SKM-1 treated with dmso at 0.1 percent for 144 hours (cell line): ENCODE results near the gene ACP7.
"Not testable (repeated sequence)": the region's sequence is repeated elsewhere in the genome, so short reads cannot be mapped to it uniquely, and the experiment has no call there.

ENCODE experiments used
- DNase-seq: peaks from one replicate; lab custom pipeline; 2025; ENCODE audit not compliant: unreplicated experiment; lab: John Stamatoyannopoulos, UW

The ACP7 gene

DNA sequence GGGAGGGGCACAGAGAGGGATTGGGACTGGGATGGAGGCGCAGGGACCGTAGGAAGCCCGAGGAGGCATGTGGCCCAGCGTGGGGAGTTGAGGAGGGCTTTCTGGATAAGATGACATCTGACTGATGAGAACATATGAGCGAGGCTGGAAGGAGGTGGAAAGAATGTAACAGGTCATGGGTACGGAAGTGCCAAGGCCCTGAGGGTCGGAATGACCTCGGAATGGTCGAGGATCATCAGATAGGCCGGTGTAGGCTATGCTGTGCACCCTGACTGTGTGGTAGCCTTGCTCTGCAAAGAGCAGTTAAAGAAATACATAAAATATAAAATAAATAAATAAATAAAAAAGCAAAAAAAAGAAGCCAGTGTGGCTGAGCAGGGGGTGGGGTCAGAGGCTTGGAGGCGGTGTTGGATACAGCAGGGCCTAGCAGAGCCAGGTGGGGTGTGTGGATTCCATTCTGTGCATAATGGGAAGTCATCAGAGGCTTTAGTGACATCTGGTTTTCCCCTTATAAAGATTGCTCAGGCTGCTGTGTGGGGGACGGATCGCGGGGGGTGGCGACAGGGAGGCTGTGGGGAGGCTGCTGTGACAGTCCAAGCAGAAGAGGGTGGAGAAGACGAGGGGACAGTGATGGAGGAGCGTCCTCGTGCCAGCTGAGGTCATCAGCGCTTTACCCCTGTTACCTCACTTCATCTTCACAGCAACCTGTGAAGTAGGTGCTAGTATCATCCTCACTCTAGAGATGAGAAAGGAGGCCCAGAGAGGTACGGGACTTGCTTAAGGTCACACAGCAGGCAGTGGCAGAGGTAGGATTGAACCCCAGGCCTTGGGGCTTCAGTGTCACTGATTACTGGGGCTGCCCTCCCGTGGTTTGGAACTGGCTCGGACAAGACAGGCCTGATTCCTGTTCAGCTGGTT is 46.4 kb downstream of the ACP7 start:
- DNase-seq, result no peak

DNA sequence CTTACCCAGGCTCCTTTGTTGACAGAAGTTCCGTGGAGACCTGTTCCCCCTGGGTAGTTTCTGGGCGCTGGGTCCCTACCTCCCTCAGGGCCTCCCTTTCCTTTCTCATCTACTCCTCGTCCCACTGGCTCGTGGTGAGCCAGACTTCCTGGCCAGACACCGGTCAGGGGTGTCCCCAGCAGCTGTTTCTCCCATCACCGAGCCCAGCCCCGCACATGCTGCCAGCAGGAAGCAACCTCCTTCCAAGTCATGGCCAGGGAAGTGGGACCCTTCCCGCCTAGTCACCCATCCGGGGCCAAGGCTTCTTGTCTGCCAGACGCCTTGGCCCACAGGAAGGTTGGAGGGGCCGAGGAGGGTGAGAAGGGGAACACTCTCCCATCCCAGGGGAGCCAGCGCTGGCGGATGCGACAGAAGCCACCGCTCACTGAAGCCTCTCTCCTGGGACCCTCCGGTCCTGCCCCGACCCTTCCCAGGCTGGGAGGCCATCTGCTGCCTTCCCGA is 47.1 kb downstream of the ACP7 start:
- no peak for DNase-seq

DNA sequence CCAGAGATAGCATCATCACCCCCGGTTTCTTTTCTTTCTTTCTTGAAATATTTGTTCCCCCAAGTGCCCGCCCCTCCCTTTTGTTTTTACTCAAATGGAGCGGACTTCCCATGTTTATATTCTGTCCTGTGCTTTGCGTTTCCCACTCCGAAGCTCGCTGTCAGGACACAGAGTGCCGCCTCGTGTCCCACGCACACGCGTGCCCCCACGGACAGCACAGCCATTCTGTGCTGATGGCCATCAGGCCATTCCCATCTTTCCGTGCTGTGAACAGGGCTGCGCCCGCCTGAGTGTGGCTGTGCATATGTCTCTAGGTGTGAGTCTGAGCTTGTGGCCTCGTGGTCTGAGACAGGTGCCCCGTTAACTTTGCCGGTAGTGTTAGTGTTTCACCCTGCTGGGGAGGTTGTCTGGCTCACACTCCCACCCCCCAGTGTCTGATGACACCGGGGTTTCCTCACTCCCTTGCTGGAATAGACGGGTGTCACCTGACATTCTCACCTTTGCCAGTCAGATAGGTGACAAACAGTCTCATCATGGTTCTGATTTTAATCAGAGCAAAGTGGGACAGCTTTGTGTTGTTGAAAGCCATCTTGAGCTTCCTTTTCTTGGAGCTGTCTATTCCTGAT is 48.3 kb downstream of the ACP7 start:
- DNase-seq, result no peak

- no peak for DNase-seq
Measured at GRCh38 chr19:39133431-39134270, 49.5 kb downstream of the ACP7 start.

GRCh38 chr19:39135701-39136100 is 51.5 kb downstream of the ACP7 start:
- DNase-seq, result no peak

DNA sequence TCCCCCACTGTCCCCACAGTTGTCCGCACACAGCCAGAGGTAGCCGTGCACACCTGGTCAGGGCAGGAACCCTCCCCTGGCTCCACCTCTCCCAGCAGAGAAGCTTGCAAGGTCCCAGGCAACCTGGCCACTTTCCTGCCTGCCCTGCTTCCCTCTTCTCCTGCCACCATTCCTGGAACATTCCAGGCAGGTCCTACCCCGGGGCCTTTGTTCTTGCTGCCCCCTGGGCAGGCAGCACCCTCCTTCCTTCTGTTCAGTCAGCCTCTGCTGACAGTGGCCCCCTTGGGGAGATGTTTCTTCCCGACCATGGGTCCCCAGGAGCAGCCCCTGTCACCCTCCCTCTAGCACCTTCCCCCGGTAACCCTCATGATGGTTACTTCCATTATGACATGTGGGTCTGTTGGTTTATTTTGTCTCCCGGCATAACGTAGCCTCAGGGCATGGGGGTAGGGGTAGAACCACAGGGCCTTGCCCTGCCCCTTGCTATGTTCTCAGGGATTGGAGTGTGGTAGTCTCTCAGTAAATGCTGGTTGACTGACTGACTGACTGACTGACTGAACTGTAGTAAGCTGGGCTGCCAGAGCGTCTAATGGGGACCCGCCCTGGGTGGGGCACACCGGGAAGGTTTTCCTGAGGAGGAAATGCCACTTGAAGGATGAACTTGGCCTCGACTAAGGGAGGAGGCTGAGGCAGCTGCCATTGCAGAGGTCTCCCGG is 52.2 kb downstream of the ACP7 start:
- DNase-seq, result no peak

DNA sequence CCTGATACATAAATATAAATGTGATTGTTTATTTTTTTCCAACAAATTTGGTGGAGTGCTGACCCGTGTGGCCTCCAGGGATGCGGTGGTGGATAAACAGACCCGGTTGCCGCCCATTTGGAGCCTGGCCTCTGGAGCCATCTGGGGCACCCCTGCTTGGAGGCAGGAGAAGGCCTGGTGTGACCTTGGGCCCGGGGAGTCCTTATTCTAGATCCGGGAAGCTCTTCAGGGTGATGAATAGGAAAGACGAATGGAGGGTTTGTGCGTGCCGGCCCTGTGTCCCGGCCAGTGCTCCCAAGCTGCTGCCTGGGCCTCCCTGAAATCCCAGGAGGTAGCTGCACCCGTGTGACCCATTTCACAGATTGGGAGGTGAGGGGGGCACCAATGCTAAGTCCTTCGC is 53.0 kb downstream of the ACP7 start:
- DNase-seq, result no peak

DNA sequence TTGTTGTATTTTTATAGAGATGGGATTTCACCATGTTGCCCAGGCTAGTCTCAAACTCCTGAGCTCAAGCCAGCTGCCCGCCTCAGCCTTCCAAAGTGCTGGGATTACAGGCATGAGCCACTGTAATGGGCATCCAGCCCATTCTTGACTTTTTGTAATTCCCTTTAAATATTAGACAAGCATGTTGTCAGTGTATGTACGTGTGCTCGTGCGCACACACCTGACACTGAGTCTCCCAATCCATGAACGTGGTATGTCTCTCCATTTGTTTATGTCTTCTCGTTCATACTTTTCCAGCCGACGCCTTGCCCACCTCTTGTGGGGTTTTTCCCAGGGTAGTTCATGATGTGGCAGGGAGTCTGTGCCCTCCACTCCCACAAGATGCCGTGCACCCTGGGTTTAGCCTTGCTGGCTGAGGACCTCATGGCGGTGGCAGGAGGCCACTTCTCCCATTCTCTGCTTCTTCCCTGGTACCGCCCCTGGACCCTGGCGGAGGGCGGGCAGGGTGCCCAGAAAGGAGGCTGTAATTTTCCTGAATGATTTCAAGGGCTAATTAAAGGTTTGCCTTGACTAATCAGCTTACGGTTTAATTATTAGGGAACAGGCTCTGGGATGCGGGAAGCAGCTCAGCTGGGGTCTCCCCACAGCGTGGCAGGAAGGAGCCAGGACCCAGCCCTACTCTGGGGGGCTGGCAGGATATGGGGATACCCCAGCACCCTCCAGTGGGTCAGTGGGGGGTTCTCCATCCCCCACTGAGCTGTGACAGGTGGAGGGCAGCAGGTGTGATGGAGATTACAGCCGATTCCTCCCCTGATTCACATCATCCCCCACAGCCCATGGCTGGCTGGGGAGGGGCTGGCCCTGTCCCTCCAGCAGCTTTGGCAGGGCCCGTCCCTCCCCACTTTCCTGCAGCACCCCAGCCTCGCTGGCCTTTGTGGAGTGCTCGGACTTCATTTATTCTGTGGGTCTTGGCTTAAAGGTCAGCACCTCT is 54.3 kb downstream of the ACP7 start:
- DNase-seq, result no peak

DNA sequence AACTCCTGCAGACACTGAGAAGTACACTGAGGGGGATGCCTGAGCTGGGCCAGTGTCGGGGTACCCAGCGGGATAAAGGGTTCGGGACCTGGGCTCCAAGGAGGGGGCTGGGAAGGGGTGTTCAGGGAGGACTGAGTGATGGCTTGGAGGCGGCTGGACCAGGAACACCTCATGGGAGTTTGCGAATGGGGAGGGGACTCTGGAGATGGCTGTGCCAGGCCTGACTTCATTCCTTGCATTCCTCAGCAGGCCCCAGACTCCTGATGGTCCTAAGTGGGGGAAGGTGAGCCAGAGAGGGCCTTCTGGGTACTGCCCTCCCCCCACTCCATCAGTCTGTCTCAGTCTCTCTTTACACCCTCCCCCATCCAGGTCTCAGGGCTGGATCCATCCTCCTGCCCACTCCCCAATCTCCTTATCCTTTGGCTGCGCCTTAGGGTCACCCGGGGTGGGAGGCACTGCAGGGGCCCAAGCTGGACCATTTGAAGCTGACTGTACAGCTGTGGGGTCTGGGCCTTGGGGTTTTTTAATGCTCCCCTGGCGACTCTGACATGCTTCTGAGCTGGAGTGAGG is 55.2 kb downstream of the ACP7 start:
- no peak for DNase-seq

GRCh38 chr19:39139971-39140453 is 55.8 kb downstream of the ACP7 start:
- no peak for DNase-seq

- no peak for DNase-seq
Measured at GRCh38 chr19:39140594-39140993, 56.4 kb downstream of the ACP7 start.

GRCh38 chr19:39141929-39142328 is 57.8 kb downstream of the ACP7 start:
- DNase-seq, result no peak

DNA sequence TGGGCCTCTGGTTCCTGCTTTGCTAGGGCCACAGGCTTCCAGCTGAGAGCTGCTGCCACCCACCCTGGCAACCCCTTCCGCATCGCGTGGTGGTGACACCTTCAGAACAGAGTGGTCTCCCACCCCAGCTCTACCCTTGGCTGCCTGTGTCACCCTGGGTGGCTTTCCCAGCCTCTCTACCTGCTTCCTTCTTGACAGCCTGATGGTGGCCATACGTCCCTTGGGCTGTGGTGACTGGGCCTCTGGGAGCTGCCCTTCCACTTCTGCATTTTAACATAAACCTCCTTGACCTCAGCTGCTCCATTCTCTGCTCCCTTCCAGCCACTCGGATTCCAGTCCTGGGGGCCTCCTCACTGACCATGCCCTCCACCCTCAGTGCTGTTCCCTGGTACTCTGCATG is 58.5 kb downstream of the ACP7 start:
- peak; percentile 68 for DNase-seq

- DNase-seq, result not testable (repeated sequence)
Measured at GRCh38 chr19:39143757-39144289, 59.7 kb downstream of the ACP7 start.

GRCh38 chr19:39144290-39145071 is 60.3 kb downstream of the ACP7 start:
- no peak for DNase-seq

GRCh38 chr19:39145180-39145953 is 61.2 kb downstream of the ACP7 start:
- DNase-seq, result no peak

- no peak for DNase-seq
Measured at GRCh38 chr19:39146091-39146490, 61.9 kb downstream of the ACP7 start.
